HUES48 (cell line): ENCODE measurements around the gene PURA.

Experiments
- H3K27ac ChIP-seq: one replicate; pipeline ENCODE4 v1.7.0; 2013; ENCODE audit warnings: low read depth, low read length, inconsistent platforms
- H3K27me3 ChIP-seq: 2 replicates; pipeline ENCODE4 v1.6.1; 2013; ENCODE audit warnings: mild to moderate bottlenecking, low read length; ENCODE audit not compliant: control insufficient read depth, insufficient read depth
- H3K36me3 ChIP-seq: 2 replicates; pipeline ENCODE4 v1.6.1; 2013; ENCODE audit warnings: low read length; ENCODE audit not compliant: control insufficient read depth, insufficient read depth
- H3K4me1 ChIP-seq: 2 replicates; pipeline ENCODE4 v1.6.1; 2013; ENCODE audit warnings: mild to moderate bottlenecking, low read length; ENCODE audit not compliant: control insufficient read depth, insufficient read depth
- H3K4me3 ChIP-seq: 2 replicates; pipeline ENCODE4 v1.5.1; 2013; ENCODE audit warnings: mild to moderate bottlenecking, low read depth, low read length
- H3K9ac ChIP-seq: 2 replicates; pipeline ENCODE4 v1.6.1; 2013; ENCODE audit warnings: mild to moderate bottlenecking, low read depth, low read length, moderate library complexity
- H3K9me3 ChIP-seq: 2 replicates; pipeline ENCODE4 v1.6.1; 2013; ENCODE audit warnings: low read length; ENCODE audit not compliant: control insufficient read depth, insufficient read depth

The PURA gene

GRCh38 chr5:140118302-140118936 lies 4.5 kb downstream of the PURA start:
- peaks cover 24% of the 10 kb centered on the region for H3K4me1 ChIP-seq
- H3K9ac ChIP-seq: no peak overlapping the region
- H3K27ac ChIP-seq: peak overlapping the region; percentile 23
- H3K9me3 ChIP-seq: no peaks in the 10 kb centered on the region
- no peak overlapping the region for H3K4me3 ChIP-seq
- no peaks in the 10 kb centered on the region for H3K36me3 ChIP-seq
- H3K27me3 ChIP-seq: peaks cover 33% of the 10 kb centered on the region

- no peak within 1 kb of the TSS for H3K4me3 ChIP-seq
- no peaks in the 10 kb centered on the region for H3K36me3 ChIP-seq
- H3K9ac ChIP-seq: no peak within 1 kb of the TSS
- H3K27me3 ChIP-seq: no peaks in the 10 kb centered on the region
- H3K27ac ChIP-seq: no peak within 1 kb of the TSS
- H3K4me1 ChIP-seq: no peaks in the 10 kb centered on the region
- no peaks in the 10 kb centered on the region for H3K9me3 ChIP-seq
Measured at GRCh38 chr5:140125637-140126036, 11.7 kb downstream of the PURA start, which contains the start of gene IGIP. Gene IGIP (plus strand): TSS chr5:140125937. CDS start chr5:140128477, 2,540 bp downstream.

GRCh38 chr5:140126315-140127012 lies 12.6 kb downstream of the PURA start:
- no peaks in the 10 kb centered on the region for H3K36me3 ChIP-seq
- H3K27me3 ChIP-seq: no peaks in the 10 kb centered on the region
- H3K4me1 ChIP-seq: peaks cover 3% of the 10 kb centered on the region; the same call in 1 of the 2 replicates
- H3K9ac ChIP-seq: no peak overlapping the region
- H3K9me3 ChIP-seq: no peaks in the 10 kb centered on the region
- H3K4me3 ChIP-seq: no peak overlapping the region
- no peak overlapping the region for H3K27ac ChIP-seq

- Histone ChIP-seq H3K4me3 (no peak overlapping the region), H3K27ac (no peak overlapping the region), H3K4me1 (peaks cover 3% of the 10 kb centered on the region; the same call in 1 of the 2 replicates), H3K36me3 (no peaks in the 10 kb centered on the region), H3K27me3 (no peaks in the 10 kb centered on the region), H3K9ac (no peak overlapping the region), H3K9me3 (no peaks in the 10 kb centered on the region)
Measured at GRCh38 chr5:140128376-140128775, 14.5 kb downstream of the PURA start.

GRCh38 chr5:140130949-140131733 lies 17.2 kb downstream of the PURA start:
- Histone ChIP-seq H3K36me3 (no peaks in the 10 kb centered on the region), H3K27ac (no peak overlapping the region), H3K9me3 (no peaks in the 10 kb centered on the region), H3K9ac (no peak overlapping the region), H3K4me1 (peaks cover 3% of the 10 kb centered on the region; the same call in 1 of the 2 replicates), H3K27me3 (no peaks in the 10 kb centered on the region), H3K4me3 (no peak overlapping the region)

GRCh38 chr5:140131967-140132409 lies 18.1 kb downstream of the PURA start:
- H3K9ac ChIP-seq: no peak overlapping the region
- no peaks in the 10 kb centered on the region for H3K36me3 ChIP-seq
- peaks cover 3% of the 10 kb centered on the region; the same call in 1 of the 2 replicates for H3K4me1 ChIP-seq
- H3K4me3 ChIP-seq: no peak overlapping the region
- no peak overlapping the region for H3K27ac ChIP-seq
- no peaks in the 10 kb centered on the region for H3K9me3 ChIP-seq
- no peaks in the 10 kb centered on the region for H3K27me3 ChIP-seq

GRCh38 chr5:140133514-140134167 lies 19.7 kb downstream of the PURA start:
- H3K27me3 ChIP-seq: no peaks in the 10 kb centered on the region
- H3K36me3 ChIP-seq: no peaks in the 10 kb centered on the region
- no peak overlapping the region for H3K27ac ChIP-seq
- no peaks in the 10 kb centered on the region for H3K9me3 ChIP-seq
- H3K9ac ChIP-seq: no peak overlapping the region
- H3K4me1 ChIP-seq: peaks cover 3% of the 10 kb centered on the region; the same call in 1 of the 2 replicates
- no peak overlapping the region for H3K4me3 ChIP-seq

GRCh38 chr5:140134277-140134935 lies 20.5 kb downstream of the PURA start:
- no peaks in the 10 kb centered on the region for H3K36me3 ChIP-seq
- H3K9ac ChIP-seq: no peak overlapping the region
- no peaks in the 10 kb centered on the region for H3K27me3 ChIP-seq
- H3K4me3 ChIP-seq: no peak overlapping the region
- H3K4me1 ChIP-seq: peaks cover 3% of the 10 kb centered on the region; the same call in 1 of the 2 replicates
- no peak overlapping the region for H3K27ac ChIP-seq
- no peaks in the 10 kb centered on the region for H3K9me3 ChIP-seq

- Histone ChIP-seq H3K4me1 (peaks cover 3% of the 10 kb centered on the region; the same call in 1 of the 2 replicates), H3K27me3 (no peaks in the 10 kb centered on the region), H3K27ac (no peak overlapping the region), H3K9me3 (no peaks in the 10 kb centered on the region), H3K4me3 (no peak overlapping the region), H3K9ac (no peak overlapping the region), H3K36me3 (no peaks in the 10 kb centered on the region)
Measured at GRCh38 chr5:140135127-140135526, 21.2 kb downstream of the PURA start.

GRCh38 chr5:140136624-140137023 lies 22.7 kb downstream of the PURA start:
- H3K4me3 ChIP-seq: no peak overlapping the region
- no peaks in the 10 kb centered on the region for H3K9me3 ChIP-seq
- no peaks in the 10 kb centered on the region for H3K4me1 ChIP-seq
- H3K36me3 ChIP-seq: no peaks in the 10 kb centered on the region
- no peak overlapping the region for H3K9ac ChIP-seq
- no peaks in the 10 kb centered on the region; the same call in 1 of the 2 replicates for H3K27me3 ChIP-seq
- no peak overlapping the region for H3K27ac ChIP-seq
